Measurements from ENCODE around the gene BANP.
"Not testable (repeated sequence)": the region's sequence is repeated elsewhere in the genome, so short reads cannot be mapped to it uniquely, and the experiment has no call there.

BANP gene

DNA sequence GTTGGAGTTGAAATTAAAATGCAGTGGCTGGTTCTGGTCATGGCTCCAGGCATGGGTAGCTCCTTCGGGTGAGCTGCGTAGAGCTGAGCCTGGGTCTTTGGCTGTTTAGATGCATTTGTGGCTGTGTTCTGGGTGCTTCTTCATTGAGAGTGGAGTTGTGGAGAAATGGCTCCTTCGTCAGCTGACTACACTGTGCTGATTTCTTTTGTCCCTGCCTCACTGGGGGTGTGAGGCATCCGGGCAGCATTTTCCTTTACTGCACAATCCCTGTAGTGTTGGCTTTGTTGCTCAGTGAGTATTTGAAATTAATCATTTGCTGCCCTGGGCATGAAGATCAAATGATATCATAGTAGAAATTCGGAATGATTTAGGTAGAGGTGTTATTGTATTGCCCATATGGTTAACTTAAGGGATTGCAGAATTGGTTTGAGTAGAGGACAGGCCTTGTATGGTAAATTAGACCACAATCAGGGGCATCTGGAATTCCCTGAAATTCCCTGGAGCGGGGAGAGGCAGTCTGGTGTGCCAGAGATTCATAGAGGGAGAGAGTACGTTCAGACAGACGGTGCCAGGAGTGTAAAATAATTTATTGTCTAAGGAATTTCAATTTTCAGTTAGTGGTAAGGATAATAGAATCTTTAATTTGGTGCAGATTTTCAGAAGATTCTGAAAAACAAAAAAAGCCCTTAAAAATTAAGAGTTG lies 92.1 kb downstream of the BANP start:
- not testable (repeated sequence) for DNase-seq (ENCODE audit: extremely low read depth, low read depth)

DNA sequence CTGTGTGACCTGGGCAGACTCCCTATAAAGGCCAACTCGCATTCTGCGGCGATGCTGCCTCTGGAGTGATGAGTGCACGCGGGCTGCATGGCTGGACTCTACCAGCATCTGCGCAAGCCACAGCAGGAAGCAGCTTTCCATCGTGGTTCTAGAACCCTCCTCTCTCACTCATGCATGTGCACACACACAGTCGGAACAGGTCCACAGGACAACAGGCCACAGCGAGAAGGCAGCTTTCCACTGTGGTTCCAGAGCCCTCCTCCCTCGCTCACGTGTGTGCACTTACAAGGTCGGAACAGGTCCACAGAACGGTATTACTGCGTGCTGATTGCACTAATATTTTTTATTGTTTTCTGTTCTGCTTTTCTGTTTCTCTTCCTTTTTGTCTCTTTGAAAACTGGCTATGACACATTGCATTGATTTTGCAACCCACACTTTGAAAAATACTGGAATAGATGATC lies 92.9 kb downstream of the BANP start:
- not testable (repeated sequence) for DNase-seq (ENCODE audit: extremely low read depth, low read depth)

GRCh38 chr16:88045361-88045760 lies 94.1 kb downstream of the BANP start:
- not testable (repeated sequence) for DNase-seq (ENCODE audit: extremely low read depth, low read depth)

- DNase-seq (ENCODE audit: extremely low read depth, low read depth), result no peak
- no peak for TF ChIP-seq CTCF (IDR thresholded peaks at IDR 0.05; ENCODE audit: low read depth, low read length)
Measured at GRCh38 chr16:88045820-88046303, 94.6 kb downstream of the BANP start.

GRCh38 chr16:88047462-88047861 lies 96.2 kb downstream of the BANP start:
- DNase-seq (ENCODE audit: extremely low read depth, low read depth), result no peak
- no peak for TF ChIP-seq CTCF (IDR thresholded peaks at IDR 0.05; ENCODE audit: low read depth, low read length)

DNA sequence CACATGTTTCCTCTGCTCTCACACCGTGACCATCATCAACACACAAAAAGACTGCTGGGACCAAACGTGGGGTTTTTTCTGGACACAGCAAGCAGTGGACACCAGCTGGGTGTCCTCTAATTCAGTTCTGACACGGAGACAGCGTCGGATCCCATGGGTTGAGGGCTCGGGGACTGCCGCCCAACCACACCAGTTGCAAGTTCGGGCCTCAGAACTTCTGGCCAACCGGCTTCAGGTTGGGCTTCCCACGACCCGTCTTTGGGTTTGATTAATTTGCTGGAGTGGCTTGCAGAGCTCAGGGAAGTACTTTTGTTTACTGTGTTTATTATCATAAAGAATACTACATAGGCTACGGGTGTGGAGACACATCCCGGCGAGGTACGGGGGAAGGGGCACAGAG lies 97.8 kb downstream of the BANP start:
- no peak for TF ChIP-seq CTCF (IDR thresholded peaks at IDR 0.05; ENCODE audit: low read depth, low read length)
- DNase-seq (ENCODE audit: extremely low read depth, low read depth), result no peak

DNA sequence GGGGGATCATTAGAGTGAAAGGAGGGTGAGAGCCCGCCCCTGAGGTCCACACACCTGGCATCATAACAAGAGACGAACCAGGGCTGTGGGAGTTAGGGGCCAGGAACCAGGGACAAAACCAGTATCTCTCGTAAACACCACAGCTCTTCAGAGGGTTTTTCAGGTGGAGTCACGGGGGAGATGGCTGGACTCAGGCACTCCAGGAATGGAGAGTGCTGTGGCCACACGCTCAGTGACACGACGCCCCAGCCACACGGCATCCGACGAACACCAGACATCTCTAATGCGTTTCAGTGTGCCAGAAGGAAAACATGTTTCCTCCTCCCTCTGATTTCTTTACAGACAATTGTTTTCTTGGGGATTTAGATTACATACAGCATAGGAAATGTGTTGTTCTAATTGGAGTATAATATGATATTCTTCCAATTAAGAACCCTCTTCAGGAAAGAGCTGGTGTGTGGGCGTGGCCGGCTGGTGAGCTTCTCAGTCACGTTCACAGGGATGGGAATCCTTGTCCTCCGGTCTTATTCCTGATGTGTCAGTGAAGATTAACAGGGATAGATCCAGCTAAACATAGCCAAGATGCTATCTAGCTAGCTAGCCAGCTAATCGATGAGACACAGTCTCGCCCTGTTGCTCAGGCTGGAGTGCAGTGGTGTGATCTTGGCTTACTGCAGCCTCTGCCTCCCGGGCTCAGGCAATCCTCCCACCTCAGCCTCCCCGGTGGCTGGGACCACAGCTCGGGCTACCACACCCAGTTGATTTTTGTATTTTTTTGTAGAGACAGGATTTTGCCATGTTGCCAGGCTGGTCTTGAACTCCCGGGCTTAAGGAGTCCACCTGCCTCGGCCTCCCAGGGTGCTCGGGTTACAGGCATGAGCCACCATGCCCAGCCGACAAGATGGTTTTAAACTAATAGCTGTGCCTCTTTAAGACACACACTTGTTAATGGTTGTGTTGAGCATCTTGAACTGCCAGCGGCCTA lies 98.6 kb downstream of the BANP start:
- DNase-seq (ENCODE audit: extremely low read depth, low read depth), result no peak
- TF ChIP-seq CTCF (IDR thresholded peaks at IDR 0.05; ENCODE audit: low read depth, low read length), result no peak

GRCh38 chr16:88050952-88051660 lies 99.9 kb downstream of the BANP start:
- no peak for DNase-seq (ENCODE audit: extremely low read depth, low read depth)
- TF ChIP-seq CTCF (IDR thresholded peaks at IDR 0.05; ENCODE audit: low read depth, low read length), result no peak

Measured in AG09319 (cell line).